HepG2 (cell line): Measurements from ENCODE around the gene BTF3L4. TPM values are rescaled to one million over a fixed set of nuclear protein-coding genes. Genes with fewer than 3 reads are reported as not detected.
A peak's percentile ranks its signal among the peaks of the same experiment; 100 is the strongest.

Experiments
- ELF3 ChIP-seq: IDR thresholded peaks from 2 replicates; pipeline ENCODE4 v1.6.1; 2016; ENCODE audit warnings: missing genetic modification reagents, missing compliant biosample characterization
- ESRRA ChIP-seq: sonication (generic); formaldehyde crosslinking; IDR thresholded peaks from 2 replicates; pipeline ENCODE4 v1.5.1; 2020; ENCODE audit warnings: mild to moderate bottlenecking, low read depth, missing genetic modification reagents
- FOXJ3 ChIP-seq: sonication (generic); formaldehyde crosslinking; IDR thresholded peaks from 2 replicates; pipeline ENCODE4 v1.4.0; 2020; ENCODE audit warnings: missing genetic modification reagents, mild to moderate bottlenecking, borderline replicate concordance
- MAF1 ChIP-seq: sonication (generic); formaldehyde crosslinking; IDR thresholded peaks from 2 replicates; pipeline ENCODE4 v1.5.0; 2020; ENCODE audit warnings: missing genetic modification reagents, borderline replicate concordance
- MED13 ChIP-seq: sonication (generic); formaldehyde crosslinking; IDR thresholded peaks from 2 replicates; pipeline ENCODE4 v1.5.0; 2020; ENCODE audit warnings: missing genetic modification reagents
- NFKB2 ChIP-seq: sonication (generic); formaldehyde crosslinking; IDR thresholded peaks from 2 replicates; pipeline ENCODE4 v1.4.0; 2020; ENCODE audit warnings: missing genetic modification reagents, borderline replicate concordance
- TBP ChIP-seq: sonication (generic); formaldehyde crosslinking; IDR thresholded peaks from 2 replicates; pipeline ENCODE4 v1.5.0; 2020; ENCODE audit warnings: missing genetic modification reagents
- ZBTB3 ChIP-seq: sonication (generic); formaldehyde crosslinking; IDR thresholded peaks from 2 replicates; pipeline ENCODE4 v1.4.0; 2020; ENCODE audit warnings: low read depth, mild to moderate bottlenecking, moderate library complexity, missing genetic modification reagents, borderline replicate concordance
- ZNF20 ChIP-seq: sonication (generic); formaldehyde crosslinking; IDR thresholded peaks from 2 replicates; pipeline ENCODE4 v1.4.0; 2020; ENCODE audit warnings: mild to moderate bottlenecking, moderate library complexity, missing genetic modification reagents
- ZNF558 ChIP-seq: sonication (generic); formaldehyde crosslinking; IDR thresholded peaks from 2 replicates; pipeline ENCODE4 v1.9.0; 2022; ENCODE audit warnings: mild to moderate bottlenecking, missing genetic modification reagents, borderline replicate concordance
- ZNF747 ChIP-seq: sonication (generic); formaldehyde crosslinking; IDR thresholded peaks from 2 replicates; pipeline ENCODE4 v1.8.1; 2023; ENCODE audit warnings: missing genetic modification reagents, mild to moderate bottlenecking, borderline replicate concordance
- ZNF891 ChIP-seq: sonication (generic); formaldehyde crosslinking; IDR thresholded peaks from 2 replicates; pipeline ENCODE4 v1.5.0; 2020; ENCODE audit warnings: mild to moderate bottlenecking, missing genetic modification reagents
- polyA plus RNA-seq, 8 experiments: library from polyadenylated mRNA; depleted of rRNA in 3 of 8; stranded (reverse) in 7 of 8; unstranded in 1 of 8; fragments of >200 nt; fragmentation: Illumina TruSeq in 4 of 8; extraction: Trizol in 4 of 8; gene quantifications; 2 replicates each; pipeline versions ENCODE4 v1.2.1 to v1.2.3, GENCODE V29; 2011 to 2016; ENCODE audit warnings: low read depth in 4 of 8, missing spikeins in 1 of 8, mixed read lengths in 1 of 8; ENCODE audit not compliant: insufficient read depth in 1 of 8
- total RNA-seq, 5 experiments: library from RNA; depleted of rRNA; stranded (reverse); fragments of >200 nt; fragmentation: Illumina TruSeq; extraction: Trizol; gene quantifications; 2 replicates each; pipeline ENCODE4 v1.2.3, GENCODE V29; 2016; ENCODE audit warnings: low read depth in 1 of 5
- TF ChIP-seq, protein P1 (sequence below): sonication (generic); formaldehyde crosslinking; IDR thresholded peaks from 2 replicates; pipeline ENCODE4 v1.5.0; 2020; ENCODE audit warnings: mild to moderate bottlenecking, missing genetic modification reagents
- TF ChIP-seq, protein P2 (sequence below): sonication (generic); formaldehyde crosslinking; IDR thresholded peaks from 2 replicates; pipeline ENCODE4 v1.9.0; 2022; ENCODE audit warnings: low read depth, missing genetic modification reagents
- TF ChIP-seq, protein P3 (sequence below): sonication (generic); formaldehyde crosslinking; IDR thresholded peaks from 2 replicates; pipeline ENCODE4 v1.8.0; 2022; ENCODE audit warnings: low read depth, missing genetic modification reagents
- TF ChIP-seq, protein P4 (sequence below): sonication (generic); formaldehyde crosslinking; IDR thresholded peaks from 2 replicates; pipeline ENCODE4 v1.8.0; 2022; ENCODE audit warnings: missing genetic modification reagents, low read depth, mild to moderate bottlenecking, borderline replicate concordance
- TF ChIP-seq, protein P5 (sequence below): sonication (generic); formaldehyde crosslinking; IDR thresholded peaks from 2 replicates; pipeline ENCODE4 v1.8.1; 2023; ENCODE audit warnings: mild to moderate bottlenecking, missing genetic modification reagents
- TF ChIP-seq, protein P6 (sequence below): sonication (generic); formaldehyde crosslinking; IDR thresholded peaks from 2 replicates; pipeline ENCODE4 v1.4.0; 2020; ENCODE audit warnings: mild to moderate bottlenecking, missing genetic modification reagents

Gene BTF3L4
- total and polyA plus RNA-seq, 2 of the 13 experiments (the other 11 are each of a cell fraction or from before 2014, with no cell fraction given) = 59.0 to 74.3 TPM

DNA sequence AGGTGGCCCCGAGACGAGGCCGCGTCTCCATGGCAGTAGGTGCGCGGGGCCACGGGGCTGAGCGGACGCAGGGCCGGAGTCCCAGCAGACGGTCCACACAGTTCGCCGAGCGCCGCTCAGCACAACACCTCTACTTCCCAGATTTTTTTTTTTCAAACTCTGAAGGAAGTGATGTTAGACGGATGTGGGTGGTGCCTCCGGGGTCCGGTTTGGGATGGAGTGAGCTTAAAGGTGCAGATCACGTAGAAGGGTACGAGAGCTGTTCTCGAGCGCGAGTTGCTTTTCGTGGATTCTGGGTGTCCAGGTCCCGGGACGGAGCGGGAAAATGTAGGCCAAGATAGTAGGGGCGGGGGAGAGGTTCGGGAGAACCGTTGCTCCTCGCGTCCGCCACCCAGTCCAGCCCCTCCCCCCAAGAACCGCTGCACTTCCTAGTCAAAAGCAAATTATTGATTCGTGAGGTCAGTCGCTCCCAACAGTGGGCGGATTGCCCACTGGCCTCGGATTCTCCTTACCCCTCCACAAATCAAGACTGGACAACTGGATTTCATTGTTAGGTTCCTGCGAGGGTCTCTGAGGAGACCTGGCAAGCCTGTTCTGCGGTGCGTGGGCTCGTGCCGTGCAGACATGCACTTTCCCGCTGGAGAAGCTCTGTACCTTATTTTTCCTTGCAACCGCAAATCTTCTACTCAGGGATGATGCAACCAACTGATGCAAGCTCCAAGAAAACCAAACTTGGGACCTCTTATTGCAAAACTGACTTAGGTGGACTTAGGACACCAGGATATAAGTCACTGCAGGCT lies 829 bp upstream of the BTF3L4 start, which contains the start of gene TXNDC12 (continued):
- TF ChIP-seq ESRRA = peak; percentile 27; the same call in 1 of the 2 replicates
- 0 out of 2 replicates have a peak, but pooled peaks have one; percentile 32 for TF ChIP-seq ZBTB3 (CRISPR knock-in tag)
- peak; percentile 48; the same call in 1 of the 2 replicates for TF ChIP-seq FOXJ3 (CRISPR knock-in tag)
- TF ChIP-seq TBP (CRISPR knock-in tag) = 0 out of 2 replicates have a peak, but pooled peaks have one; percentile 30
- TF ChIP-seq, protein P1, sequence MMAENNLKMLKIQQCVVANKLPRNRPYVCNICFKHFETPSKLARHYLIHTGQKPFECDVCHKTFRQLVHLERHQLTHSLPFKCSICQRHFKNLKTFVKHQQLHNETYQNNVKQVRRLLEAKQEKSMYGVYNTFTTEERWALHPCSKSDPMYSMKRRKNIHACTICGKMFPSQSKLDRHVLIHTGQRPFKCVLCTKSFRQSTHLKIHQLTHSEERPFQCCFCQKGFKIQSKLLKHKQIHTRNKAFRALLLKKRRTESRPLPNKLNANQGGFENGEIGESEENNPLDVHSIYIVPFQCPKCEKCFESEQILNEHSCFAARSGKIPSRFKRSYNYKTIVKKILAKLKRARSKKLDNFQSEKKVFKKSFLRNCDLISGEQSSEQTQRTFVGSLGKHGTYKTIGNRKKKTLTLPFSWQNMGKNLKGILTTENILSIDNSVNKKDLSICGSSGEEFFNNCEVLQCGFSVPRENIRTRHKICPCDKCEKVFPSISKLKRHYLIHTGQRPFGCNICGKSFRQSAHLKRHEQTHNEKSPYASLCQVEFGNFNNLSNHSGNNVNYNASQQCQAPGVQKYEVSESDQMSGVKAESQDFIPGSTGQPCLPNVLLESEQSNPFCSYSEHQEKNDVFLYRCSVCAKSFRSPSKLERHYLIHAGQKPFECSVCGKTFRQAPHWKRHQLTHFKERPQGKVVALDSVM (CRISPR knock-in tag) = 0 out of 2 replicates have a peak, but pooled peaks have one; percentile 12
- no peak for TF ChIP-seq ZNF558 (CRISPR knock-in tag)
- peak; percentile 28; the same call in 1 of the 2 replicates for TF ChIP-seq MAF1
- TF ChIP-seq, protein P2, sequence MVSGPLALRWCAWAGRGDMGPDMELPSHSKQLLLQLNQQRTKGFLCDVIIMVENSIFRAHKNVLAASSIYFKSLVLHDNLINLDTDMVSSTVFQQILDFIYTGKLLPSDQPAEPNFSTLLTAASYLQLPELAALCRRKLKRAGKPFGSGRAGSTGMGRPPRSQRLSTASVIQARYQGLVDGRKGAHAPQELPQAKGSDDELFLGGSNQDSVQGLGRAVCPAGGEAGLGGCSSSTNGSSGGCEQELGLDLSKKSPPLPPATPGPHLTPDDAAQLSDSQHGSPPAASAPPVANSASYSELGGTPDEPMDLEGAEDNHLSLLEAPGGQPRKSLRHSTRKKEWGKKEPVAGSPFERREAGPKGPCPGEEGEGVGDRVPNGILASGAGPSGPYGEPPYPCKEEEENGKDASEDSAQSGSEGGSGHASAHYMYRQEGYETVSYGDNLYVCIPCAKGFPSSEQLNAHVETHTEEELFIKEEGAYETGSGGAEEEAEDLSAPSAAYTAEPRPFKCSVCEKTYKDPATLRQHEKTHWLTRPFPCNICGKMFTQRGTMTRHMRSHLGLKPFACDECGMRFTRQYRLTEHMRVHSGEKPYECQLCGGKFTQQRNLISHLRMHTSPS (CRISPR knock-in tag) = 0 out of 2 replicates have a peak, but pooled peaks have one; percentile 19
- no peak for TF ChIP-seq ZNF747 (CRISPR knock-in tag)
- TF ChIP-seq, protein P3, sequence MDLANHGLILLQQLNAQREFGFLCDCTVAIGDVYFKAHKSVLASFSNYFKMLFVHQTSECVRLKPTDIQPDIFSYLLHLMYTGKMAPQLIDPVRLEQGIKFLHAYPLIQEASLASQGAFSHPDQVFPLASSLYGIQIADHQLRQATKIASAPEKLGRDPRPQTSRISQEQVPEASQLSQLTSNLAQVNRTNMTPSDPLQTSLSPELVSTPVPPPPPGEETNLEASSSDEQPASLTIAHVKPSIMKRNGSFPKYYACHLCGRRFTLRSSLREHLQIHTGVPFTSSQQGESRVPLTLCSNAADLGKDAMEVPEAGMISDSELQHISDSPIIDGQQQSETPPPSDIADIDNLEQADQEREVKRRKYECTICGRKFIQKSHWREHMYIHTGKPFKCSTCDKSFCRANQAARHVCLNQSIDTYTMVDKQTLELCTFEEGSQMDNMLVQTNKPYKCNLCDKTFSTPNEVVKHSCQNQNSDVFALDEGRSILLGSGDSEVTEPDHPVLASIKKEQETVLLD (CRISPR knock-in tag) = peak; percentile 31; the same call in 1 of the 2 replicates
- peak; percentile 79; the same call in 1 of the 2 replicates for TF ChIP-seq MED13 (CRISPR knock-in tag)
- TF ChIP-seq, protein P4, sequence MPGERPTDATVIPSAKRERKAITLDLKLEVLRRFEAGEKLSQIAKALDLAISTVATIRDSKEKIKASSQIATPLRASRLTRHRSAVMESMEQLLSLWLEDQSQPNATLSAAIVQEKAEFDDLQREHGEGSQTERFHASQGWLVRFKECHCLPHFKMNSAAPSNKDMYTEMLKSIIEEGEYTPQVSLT = no peak
- TF ChIP-seq NFKB2 (CRISPR knock-in tag) = peak; percentile 80; the same call in 1 of the 2 replicates
- TF ChIP-seq, protein P5, sequence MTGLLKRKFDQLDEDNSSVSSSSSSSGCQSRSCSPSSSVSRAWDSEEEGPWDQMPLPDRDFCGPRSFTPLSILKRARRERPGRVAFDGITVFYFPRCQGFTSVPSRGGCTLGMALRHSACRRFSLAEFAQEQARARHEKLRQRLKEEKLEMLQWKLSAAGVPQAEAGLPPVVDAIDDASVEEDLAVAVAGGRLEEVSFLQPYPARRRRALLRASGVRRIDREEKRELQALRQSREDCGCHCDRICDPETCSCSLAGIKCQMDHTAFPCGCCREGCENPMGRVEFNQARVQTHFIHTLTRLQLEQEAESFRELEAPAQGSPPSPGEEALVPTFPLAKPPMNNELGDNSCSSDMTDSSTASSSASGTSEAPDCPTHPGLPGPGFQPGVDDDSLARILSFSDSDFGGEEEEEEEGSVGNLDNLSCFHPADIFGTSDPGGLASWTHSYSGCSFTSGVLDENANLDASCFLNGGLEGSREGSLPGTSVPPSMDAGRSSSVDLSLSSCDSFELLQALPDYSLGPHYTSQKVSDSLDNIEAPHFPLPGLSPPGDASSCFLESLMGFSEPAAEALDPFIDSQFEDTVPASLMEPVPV (CRISPR knock-in tag) = no peak
- TF ChIP-seq ELF3 (CRISPR knock-in tag) = peak; percentile 71
- TF ChIP-seq, protein P6, sequence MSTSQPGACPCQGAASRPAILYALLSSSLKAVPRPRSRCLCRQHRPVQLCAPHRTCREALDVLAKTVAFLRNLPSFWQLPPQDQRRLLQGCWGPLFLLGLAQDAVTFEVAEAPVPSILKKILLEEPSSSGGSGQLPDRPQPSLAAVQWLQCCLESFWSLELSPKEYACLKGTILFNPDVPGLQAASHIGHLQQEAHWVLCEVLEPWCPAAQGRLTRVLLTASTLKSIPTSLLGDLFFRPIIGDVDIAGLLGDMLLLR (CRISPR knock-in tag) = peak; percentile 64; the same call in 1 of the 2 replicates
- peak; percentile 76; the same call in 1 of the 2 replicates for TF ChIP-seq ZNF891 (CRISPR knock-in tag)
- peak; percentile 85 for TF ChIP-seq ZNF20 (CRISPR knock-in tag)
